ENCODE data around the gene PWP1.
"Not testable (repeated sequence)": the region's sequence is repeated elsewhere in the genome, so short reads cannot be mapped to it uniquely, and the experiment has no call there.

PWP1 gene

GRCh38 chr12:107681836-107682820, 3.5 kb upstream of the PWP1 start:
- Mint-ChIP-seq H3K27me3 (peaks cover 3% of the 10 kb centered on the region), H3K4me1 (peaks cover 22% of the 10 kb centered on the region), H3K27ac (no peak overlapping the region), H3K9me3 (no peaks in the 10 kb centered on the region), H3K4me3 (no peak overlapping the region), H3K36me3 (no peaks in the 10 kb centered on the region)
- no peak for DNase-seq (ENCODE audit: low spot score in 2 of 2)
- ATAC-seq (ENCODE audit: low read depth) = no peak

- peak overlapping the region; percentile 95 for H3K4me3 Mint-ChIP-seq
- ATAC-seq (ENCODE audit: low read depth) (no peak), DNase-seq (ENCODE audit: low spot score in 2 of 2) (no peak)
- peak overlapping the region; percentile 97 for H3K27ac Mint-ChIP-seq
- peaks cover 3% of the 10 kb centered on the region for H3K36me3 Mint-ChIP-seq
- no peaks in the 10 kb centered on the region for H3K27me3 Mint-ChIP-seq
- H3K4me1 Mint-ChIP-seq = peaks cover 17% of the 10 kb centered on the region
- no peaks in the 10 kb centered on the region for H3K9me3 Mint-ChIP-seq
These were observed 1.4 kb upstream of the PWP1 start for GRCh38 chr12:107684029-107684795.

- DNase-seq (ENCODE audit: low spot score in 2 of 2) (peak in 1 of 2 donors; percentile 18), ATAC-seq (ENCODE audit: low read depth) (peak; percentile 9)
- Mint-ChIP-seq H3K36me3 (peaks cover 10% of the 10 kb centered on the region), H3K27me3 (no peaks in the 10 kb centered on the region), H3K4me3 (peak overlapping the region; percentile 95), H3K9me3 (no peaks in the 10 kb centered on the region), H3K4me1 (peaks cover 17% of the 10 kb centered on the region), H3K27ac (peak overlapping the region; percentile 97)
These were observed 624 bp upstream of the PWP1 start for GRCh38 chr12:107684990-107685359.

- peak; percentile 43 for ATAC-seq (ENCODE audit: low read depth)
- H3K4me3 Mint-ChIP-seq; H3K4me1 Mint-ChIP-seq; H3K9me3 Mint-ChIP-seq; DNase-seq (ENCODE audit: low spot score in 2 of 2); H3K27ac Mint-ChIP-seq; H3K27me3 Mint-ChIP-seq: not testable (repeated sequence)
- H3K36me3 Mint-ChIP-seq = peaks cover 40% of the 10 kb centered on the region
These were observed 10.2 kb downstream of the PWP1 start for GRCh38 chr12:107695772-107696171.

GRCh38 chr12:107702106-107702505, 16.5 kb downstream of the PWP1 start:
- peak; percentile 84 for ATAC-seq (ENCODE audit: low read depth)
- peaks cover 62% of the 10 kb centered on the region for H3K36me3 Mint-ChIP-seq

GRCh38 chr12:107704041-107704440, 18.4 kb downstream of the PWP1 start:
- H3K27me3 Mint-ChIP-seq = no peaks in the 10 kb centered on the region
- H3K4me3 Mint-ChIP-seq = no peak overlapping the region
- peak overlapping the region; percentile 91 for H3K27ac Mint-ChIP-seq
- H3K36me3 Mint-ChIP-seq = peaks cover 73% of the 10 kb centered on the region
- H3K4me1 Mint-ChIP-seq = peaks cover 31% of the 10 kb centered on the region
- peaks cover 8% of the 10 kb centered on the region for H3K9me3 Mint-ChIP-seq
- DNase-seq (ENCODE audit: low spot score in 2 of 2) = no peak
- ATAC-seq (ENCODE audit: low read depth) = no peak

More at GRCh38 chr12:107702106-107702505, 16.5 kb downstream of the PWP1 start:
- no peak for DNase-seq (ENCODE audit: low spot score in 2 of 2)
- Mint-ChIP-seq H3K4me3 (peak overlapping the region; percentile 47), H3K27me3 (no peaks in the 10 kb centered on the region), H3K4me1 (peaks cover 21% of the 10 kb centered on the region), H3K27ac (peak overlapping the region; percentile 91), H3K9me3 (peaks cover 8% of the 10 kb centered on the region)

GRCh38 chr12:107705522-107705921, 19.9 kb downstream of the PWP1 start:
- not testable (repeated sequence) for H3K27me3 Mint-ChIP-seq; H3K4me3 Mint-ChIP-seq; H3K9me3 Mint-ChIP-seq; DNase-seq (ENCODE audit: low spot score in 2 of 2); ATAC-seq (ENCODE audit: low read depth); H3K27ac Mint-ChIP-seq
- peaks cover 69% of the 10 kb centered on the region for H3K36me3 Mint-ChIP-seq
- H3K4me1 Mint-ChIP-seq = peaks cover 30% of the 10 kb centered on the region

- Mint-ChIP-seq H3K4me3 (no peak overlapping the region), H3K27ac (peak overlapping the region; percentile 8), H3K36me3 (peaks cover 41% of the 10 kb centered on the region), H3K27me3 (no peaks in the 10 kb centered on the region), H3K4me1 (peaks cover 19% of the 10 kb centered on the region), H3K9me3 (peaks cover 4% of the 10 kb centered on the region)
- DNase-seq (ENCODE audit: low spot score in 2 of 2) (no peak), ATAC-seq (ENCODE audit: low read depth) (no peak)
These were observed 30.2 kb downstream of the PWP1 start for GRCh38 chr12:107715780-107716179.

- Mint-ChIP-seq H3K4me1 (peaks cover 21% of the 10 kb centered on the region), H3K36me3 (peaks cover 32% of the 10 kb centered on the region), H3K4me3 (no peak overlapping the region), H3K9me3 (peaks cover 4% of the 10 kb centered on the region), H3K27me3 (no peaks in the 10 kb centered on the region), H3K27ac (peak overlapping the region; percentile 56)
- DNase-seq (ENCODE audit: low spot score in 2 of 2) = no peak
- no peak for ATAC-seq (ENCODE audit: low read depth)
These were observed 33.0 kb downstream of the PWP1 start for GRCh38 chr12:107718606-107719005.

GRCh38 chr12:107727327-107727726, 41.7 kb downstream of the PWP1 start:
- H3K9me3 Mint-ChIP-seq; H3K27me3 Mint-ChIP-seq; DNase-seq (ENCODE audit: low spot score in 2 of 2); ATAC-seq (ENCODE audit: low read depth): not testable (repeated sequence)
- H3K36me3 Mint-ChIP-seq = peaks cover 12% of the 10 kb centered on the region
- peak overlapping the region; percentile 14 for H3K4me3 Mint-ChIP-seq
- H3K27ac Mint-ChIP-seq = peak overlapping the region; percentile 86
- peaks cover 33% of the 10 kb centered on the region for H3K4me1 Mint-ChIP-seq

GRCh38 chr12:107727742-107728141, 42.1 kb downstream of the PWP1 start:
- H3K27me3 Mint-ChIP-seq; H3K9me3 Mint-ChIP-seq; H3K4me3 Mint-ChIP-seq; ATAC-seq (ENCODE audit: low read depth); DNase-seq (ENCODE audit: low spot score in 2 of 2): not testable (repeated sequence)
- H3K36me3 Mint-ChIP-seq = peaks cover 10% of the 10 kb centered on the region
- H3K27ac Mint-ChIP-seq = peak overlapping the region; percentile 86
- H3K4me1 Mint-ChIP-seq = peaks cover 35% of the 10 kb centered on the region

GRCh38 chr12:107730618-107731341, 45.2 kb downstream of the PWP1 start:
- H3K4me3 Mint-ChIP-seq = peak overlapping the region; percentile 50
- no peaks in the 10 kb centered on the region for H3K9me3 Mint-ChIP-seq
- no peaks in the 10 kb centered on the region for H3K27me3 Mint-ChIP-seq
- H3K4me1 Mint-ChIP-seq = peaks cover 46% of the 10 kb centered on the region
- no peak for DNase-seq (ENCODE audit: low spot score in 2 of 2)
- H3K36me3 Mint-ChIP-seq = peaks cover 28% of the 10 kb centered on the region
- peak overlapping the region; percentile 100 for H3K27ac Mint-ChIP-seq
- ATAC-seq (ENCODE audit: low read depth) = no peak

- H3K9me3 Mint-ChIP-seq = no peaks in the 10 kb centered on the region
- peak overlapping the region; percentile 100 for H3K27ac Mint-ChIP-seq
- peak; percentile 95 for ATAC-seq (ENCODE audit: low read depth)
- peak; percentile 39 to 69 for DNase-seq (ENCODE audit: low spot score in 2 of 2)
- H3K4me1 Mint-ChIP-seq = peaks cover 50% of the 10 kb centered on the region
- H3K4me3 Mint-ChIP-seq = peak overlapping the region; percentile 50
- peaks cover 33% of the 10 kb centered on the region for H3K36me3 Mint-ChIP-seq
- H3K27me3 Mint-ChIP-seq = no peaks in the 10 kb centered on the region
These were observed 45.8 kb downstream of the PWP1 start for GRCh38 chr12:107731366-107731765.
